HCT116 (cell line): ENCODE data around the gene SPINT2. TPM values are rescaled to one million over a fixed set of nuclear protein-coding genes. Genes with fewer than 3 reads are reported as not detected.

Source experiments
- ATAC-seq: fragments of 200-7000 bp; cut with Tn5 transposase; 2 replicates; pipeline ENCODE4 v1.9.1; 2020; ENCODE audit warnings: mild to moderate bottlenecking, moderate library complexity
- BruUV-seq: library from RNA; stranded (reverse); fragments of 400-500 nt; replicated peaks from 2 replicates; lab custom pipeline; 2021; lab: Mats Ljungman, UMichigan
- CTCF ChIA-PET: fragments of 300-600 bp; sonication (Branson Sonifier 250); formaldehyde crosslinking; loops from one replicate; lab custom pipeline; 2021; ENCODE audit warnings: antibody characterized with exemption; lab: Charles Lee
- POLR2A ChIA-PET: fragments of 300-600, 350-600 bp; sonication (Branson Sonifier 250); formaldehyde crosslinking; loops from one replicate; lab custom pipeline; 2021; ENCODE audit warnings: antibody characterized with exemption; lab: Charles Lee
- RAD21 ChIA-PET, 2 experiments: fragments of 300-600 bp; sonication (Branson Sonifier 250); formaldehyde crosslinking; loops; one replicate each; lab custom pipeline; 2023; ENCODE audit warnings: low total read pairs in 2 of 2; ENCODE audit not compliant: uncharacterized antibody in 2 of 2, unreplicated experiment in 2 of 2, low non-redundant PET in 1 of 2; lab: Charles Lee
- DNase-seq: peaks from one replicate; pipeline ENCODE4 v3.0.0-alpha.2; 2010; ENCODE audit warnings: low read depth, low spot score
- H2AFZ ChIP-seq: fragments of 200-600 bp; shearing (Covaris generic), sonication (generic); 2 replicates; pipeline ENCODE4 v1.6.1; 2017; ENCODE audit warnings: low read depth, mixed run types, mixed read lengths, antibody characterized with exemption, low read length; ENCODE audit not compliant: poor library complexity, severe bottlenecking
- H3K27ac ChIP-seq: 2 replicates; pipeline ENCODE4 v1.5.1; 2012; ENCODE audit warnings: low read depth, low read length
- H3K27me3 ChIP-seq: fragments of 200-600 bp; sonication (generic); 2 replicates; pipeline ENCODE4 v1.6.1; 2016; ENCODE audit warnings: mixed run types, low read length, mixed read lengths; ENCODE audit not compliant: insufficient read depth
- H3K36me3 ChIP-seq, 2 experiments: fragments of 200-500 bp in 1 of 2; fragments of 200-600 bp in 1 of 2; sonication (Bioruptor generic) in 1 of 2; sonication (generic) in 1 of 2; 2 replicates each; pipeline versions ENCODE4 v1.5.1 to v1.6.1; 2014 to 2016; ENCODE audit warnings: low read length in 2 of 2, inconsistent platforms in 1 of 2, mixed read lengths in 1 of 2, mixed run types in 1 of 2; ENCODE audit not compliant: insufficient read depth in 2 of 2, control insufficient read depth in 1 of 2
- H3K4me1 ChIP-seq, 2 experiments: fragments of 200-600 bp in 1 of 2; sonication (generic) in 1 of 2; 2 replicates each; pipeline versions ENCODE4 v1.5.1 to v1.6.1; 2012 to 2017; ENCODE audit warnings: low read length in 2 of 2, inconsistent platforms in 1 of 2, mild to moderate bottlenecking in 1 of 2, mixed read lengths in 1 of 2, mixed run types in 1 of 2, moderate library complexity in 1 of 2; ENCODE audit not compliant: insufficient read depth in 2 of 2, control insufficient read depth in 1 of 2
- H3K4me2 ChIP-seq: fragments of 200-600 bp; sonication (generic); 2 replicates; pipeline ENCODE4 v1.6.1; 2017; ENCODE audit warnings: mixed run types, low read length, mixed read lengths
- H3K4me3 ChIP-seq, 2 experiments: fragments of 200-600 bp in 1 of 2; sonication (generic) in 1 of 2; replicated peaks in 1 of 2; 2 replicates each; pipeline ENCODE4 v1.5.1; 2011 to 2016; ENCODE audit warnings: low read length in 2 of 2, control low read depth in 1 of 2, low read depth in 1 of 2, mild to moderate bottlenecking in 1 of 2, mixed read lengths in 1 of 2, mixed run types in 1 of 2
- H3K79me2 ChIP-seq: fragments of 200-600 bp; sonication (generic); 2 replicates; pipeline ENCODE4 v1.6.1; 2017; ENCODE audit warnings: mild to moderate bottlenecking, mixed run types, low read length, moderate library complexity, mixed read lengths; ENCODE audit not compliant: insufficient read depth
- H3K9ac ChIP-seq: fragments of 200-600 bp; sonication (generic); 2 replicates; pipeline ENCODE4 v1.6.1; 2016; ENCODE audit warnings: low read length, mixed read lengths
- H3K9me2 ChIP-seq: fragments of 200-600 bp; sonication (generic), shearing (Covaris generic); 2 replicates; pipeline ENCODE4 v1.6.1; 2017; ENCODE audit warnings: mixed run types, mild to moderate bottlenecking, moderate library complexity; ENCODE audit not compliant: insufficient read depth
- H3K9me3 ChIP-seq, 2 experiments: fragments of 200-500 bp in 1 of 2; fragments of 200-600 bp in 1 of 2; sonication (Bioruptor generic) in 1 of 2; sonication (generic) in 1 of 2; 2 replicates each; pipeline ENCODE4 v1.6.1; 2014 to 2017; ENCODE audit warnings: low read length in 2 of 2, mixed read lengths in 2 of 2, inconsistent platforms in 1 of 2, low read depth in 1 of 2, mild to moderate bottlenecking in 1 of 2, mixed run types in 1 of 2, moderate library complexity in 1 of 2; ENCODE audit not compliant: control insufficient read depth in 1 of 2, insufficient read depth in 1 of 2
- H4K20me1 ChIP-seq: fragments of 200-600 bp; sonication (generic), shearing (Covaris generic); 2 replicates; pipeline ENCODE4 v1.6.1; 2017; ENCODE audit warnings: mixed run types, mild to moderate bottlenecking, moderate library complexity; ENCODE audit not compliant: insufficient read depth
- ATF3 ChIP-seq: IDR thresholded peaks from 2 replicates; pipeline ENCODE4 v1.6.1; 2012
- CEBPB ChIP-seq: IDR thresholded peaks from 2 replicates; pipeline ENCODE4 v1.6.1; 2012; ENCODE audit warnings: low read depth
- EGR1 ChIP-seq: IDR thresholded peaks from 2 replicates; pipeline ENCODE4 v1.6.1; 2012; ENCODE audit warnings: low read depth
- ELF1 ChIP-seq: IDR thresholded peaks from 2 replicates; pipeline ENCODE4 v1.6.1; 2012; ENCODE audit warnings: low read depth, borderline replicate concordance
- EZH2 ChIP-seq: fragments of 200-600 bp; sonication (generic); IDR thresholded peaks from 2 replicates; pipeline ENCODE4 v1.6.1; 2017; ENCODE audit warnings: antibody characterized with exemption, mixed run types
- EZH2phosphoT487 ChIP-seq: fragments of 200-600 bp; IDR thresholded peaks from 2 replicates; pipeline ENCODE4 v1.6.1; 2018; ENCODE audit warnings: antibody characterized with exemption, borderline replicate concordance
- FOSL1 ChIP-seq: IDR thresholded peaks from 2 replicates; pipeline ENCODE4 v1.6.1; 2012; ENCODE audit warnings: low read depth
- JUND ChIP-seq: IDR thresholded peaks from 2 replicates; pipeline ENCODE4 v1.6.1; 2012
- POLR2A ChIP-seq: IDR thresholded peaks from 2 replicates; pipeline ENCODE4 v1.7.0; 2011; ENCODE audit warnings: borderline replicate concordance; ENCODE audit not compliant: insufficient read depth, insufficient read length; ENCODE audit errors: extremely low read depth
- POLR2AphosphoS5 ChIP-seq: IDR thresholded peaks from 2 replicates; pipeline ENCODE4 v1.6.1; 2011; ENCODE audit warnings: mild to moderate bottlenecking, low read depth, low read length, moderate library complexity
- SIN3A ChIP-seq: IDR thresholded peaks from 2 replicates; pipeline ENCODE4 v1.6.1; 2012; ENCODE audit warnings: low read depth
- SP1 ChIP-seq: IDR thresholded peaks from 2 replicates; pipeline ENCODE4 v1.6.1; 2012; ENCODE audit warnings: low read depth
- SRF ChIP-seq: IDR thresholded peaks from 2 replicates; pipeline ENCODE4 v1.6.1; 2012; ENCODE audit warnings: low read depth
- TCF7L2 ChIP-seq: IDR thresholded peaks from 2 replicates; pipeline ENCODE4 v1.7.0; 2011; ENCODE audit warnings: borderline replicate concordance, inconsistent platforms; ENCODE audit not compliant: insufficient read depth, insufficient read length; ENCODE audit errors: extremely low read depth
- YY1 ChIP-seq: IDR thresholded peaks from 2 replicates; pipeline ENCODE4 v1.6.1; 2011; ENCODE audit warnings: low read length, low read depth, moderate library complexity, mild to moderate bottlenecking; ENCODE audit not compliant: insufficient replicate concordance; ENCODE audit errors: extremely low read depth
- ZFX ChIP-seq: fragments of 450-650 bp; IDR thresholded peaks from 2 replicates; pipeline ENCODE4 v1.6.1; 2017
- ZNF274 ChIP-seq: fragments of 200-500 bp; sonication (Bioruptor generic); IDR thresholded peaks from 2 replicates; pipeline ENCODE4 v1.6.1; 2014; ENCODE audit warnings: mild to moderate bottlenecking, low read depth, low read length, inconsistent platforms
- intact Hi-C: fragments of 100-400 bp; cut with micrococcal nuclease; formaldehyde crosslinking; loops from 2 replicates; pipeline ENCODE4 v1.10.0; 2022
- total RNA-seq: library from RNA; stranded (reverse); gene quantifications from one replicate; pipeline ENCODE4 v1.2.1, GENCODE V29; 2021; ENCODE audit not compliant: unreplicated experiment

The SPINT2 gene
- total RNA-seq, 1 experiment from 2014 or later = 500 TPM

GRCh38 chr19:38265921-38266429, 1.6 kb downstream of the SPINT2 start:
- Histone ChIP-seq H3K9me3 (no peaks in the 10 kb centered on the region), H3K4me3 (peak overlapping the region; percentile 81 to 100), H3K4me2 (peak overlapping the region; percentile 90), H3K9me2 (no peaks in the 10 kb centered on the region), H3K27me3 (no peaks in the 10 kb centered on the region), H4K20me1 (no peaks in the 10 kb centered on the region; the same call in 1 of the 2 replicates), H3K79me2 (peaks cover 65% of the 10 kb centered on the region), H3K9ac (peak overlapping the region; percentile 88), H3K36me3 (no peaks in the 10 kb centered on the region; a peak in 1 of 4 replicates), H3K27ac (peak overlapping the region; percentile 99), H3K4me1 (peaks cover 59 to 78% of the 10 kb centered on the region in 2 experiments), H2AFZ (no peak overlapping the region)
- TF ChIP-seq POLR2A (no peak), ZNF274 (no peak), EGR1 (no peak), POLR2AphosphoS5 (no peak), FOSL1 (no peak), EZH2phosphoT487 (no peak), ELF1 (no peak), ATF3 (no peak), SRF (no peak), CEBPB (no peak), EZH2 (no peak), ZFX (no peak), SIN3A (no peak), TCF7L2 (no peak), YY1 (no peak), JUND (no peak), SP1 (no peak)
- ChIA-PET CTCF (interaction anchor here (1.0 to 1.2 kb wide), 3 partner anchors 22 to 69 kb away, joined by 3 to 4 read pairs (median 3); no protein-coding TSS in a partner anchor), POLR2A (interaction anchor here (0.7 to 3.1 kb wide), 4 partner anchors 17 to 38 kb away, joined by 3 to 19 read pairs (median 10); partner anchors contain the start of gene C19orf33), RAD21 (interaction anchor here in 1 of 2 experiments (0.6 kb wide), 1 partner anchor 23 kb away, joined by 4 read pairs; no protein-coding TSS in a partner anchor)
- intact Hi-C loops = no loop called here
- BruUV-seq = no TSS peak
- ATAC-seq (no peak), DNase-seq (no peak)
